DMS 273 (cell line): Measurements from ENCODE around the gene C1orf116.
"Not testable (repeated sequence)": the region's sequence is repeated elsewhere in the genome, so short reads cannot be mapped to it uniquely, and the experiment has no call there.

ENCODE experiments used
- DNase-seq: peaks from one replicate; lab custom pipeline; 2025; ENCODE audit not compliant: unreplicated experiment; lab: John Stamatoyannopoulos, UW

C1orf116 gene

DNA sequence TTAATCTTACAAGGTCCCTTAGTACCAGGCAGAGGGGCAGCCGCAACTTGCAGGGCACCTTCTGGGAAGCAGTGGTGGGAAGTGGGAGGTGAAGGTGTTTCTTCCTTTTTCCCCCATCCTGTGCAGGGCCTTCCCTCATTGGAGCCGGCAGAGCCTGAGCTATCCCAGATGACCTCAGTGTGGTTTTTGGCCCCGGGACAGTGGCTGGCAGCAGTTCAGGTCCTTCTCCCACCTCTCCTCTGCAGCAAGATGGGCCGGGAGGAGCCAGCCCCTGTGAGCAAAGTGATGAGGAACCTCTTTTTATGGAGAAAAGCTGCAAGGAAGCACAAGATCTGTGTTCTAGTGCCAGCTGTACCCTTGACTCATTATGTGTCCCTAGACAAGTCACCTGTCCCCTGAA lies 27.3 kb upstream of the C1orf116 start:
- no peak for DNase-seq

DNA sequence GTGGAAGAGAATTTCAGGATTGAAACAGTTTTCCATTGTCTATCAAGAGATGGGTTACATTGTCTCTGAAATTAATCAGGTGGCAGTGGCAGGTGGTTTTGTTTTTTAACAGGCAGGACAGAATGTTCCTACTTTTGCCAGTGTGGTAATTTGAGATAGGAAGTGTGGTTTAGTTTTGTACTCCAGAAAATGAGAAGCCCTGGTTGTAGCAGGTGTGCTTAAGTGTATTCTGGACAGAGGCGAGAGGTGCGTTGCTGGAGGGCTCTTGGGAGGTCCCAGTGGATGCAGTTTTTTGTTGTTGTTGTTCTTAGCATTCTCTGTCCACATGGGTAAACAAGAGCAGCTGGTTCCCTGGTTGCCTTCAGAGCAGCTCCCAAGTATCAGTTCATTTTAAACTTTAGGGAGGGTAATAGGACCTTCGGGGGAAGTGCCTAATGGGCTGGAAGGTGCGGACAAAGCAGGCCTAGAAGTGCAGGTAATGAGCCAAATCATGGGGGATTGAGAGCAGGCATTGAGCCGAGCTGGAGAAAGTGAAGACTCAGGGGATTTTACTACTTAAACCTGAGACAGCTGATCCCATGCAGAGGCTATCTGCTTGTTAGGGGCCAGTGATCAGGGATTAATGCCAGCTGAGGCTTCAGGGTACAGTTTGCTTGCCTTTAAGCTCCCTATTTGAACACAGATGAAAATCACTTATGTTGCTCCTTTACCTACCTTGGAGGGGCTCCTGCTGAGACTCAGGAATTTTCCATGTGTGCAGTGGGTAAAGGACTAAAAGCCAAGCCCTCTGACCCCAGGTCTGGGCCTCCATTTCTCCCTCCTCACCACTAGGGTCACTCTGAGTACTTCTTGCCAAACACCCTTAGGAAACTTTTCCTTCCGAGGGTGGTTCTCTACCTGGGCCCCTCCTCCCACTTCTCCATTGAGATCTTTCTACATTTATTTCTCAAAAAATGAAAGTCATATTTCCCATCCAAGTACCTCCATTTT lies 26.6 kb upstream of the C1orf116 start:
- DNase-seq, result no peak

DNA sequence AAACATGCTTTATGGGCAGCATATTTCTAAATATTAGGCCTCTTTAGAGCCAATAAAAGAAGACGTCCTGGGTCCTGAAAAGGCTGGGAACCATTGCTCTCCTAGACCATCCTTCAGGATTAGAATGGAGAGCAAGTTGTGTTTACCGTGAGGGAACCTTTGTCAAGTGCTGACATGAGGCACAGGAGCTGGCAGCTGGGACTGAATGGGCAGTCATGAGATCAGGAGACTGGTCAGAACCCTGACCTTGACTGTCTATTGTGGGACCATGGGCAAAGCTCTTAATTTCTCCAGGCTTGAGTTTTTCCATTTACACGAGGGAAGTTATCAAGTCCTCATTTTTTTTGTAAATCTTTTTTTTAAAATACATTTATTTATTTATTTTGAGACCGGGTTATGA lies 25.7 kb upstream of the C1orf116 start:
- no peak for DNase-seq

DNA sequence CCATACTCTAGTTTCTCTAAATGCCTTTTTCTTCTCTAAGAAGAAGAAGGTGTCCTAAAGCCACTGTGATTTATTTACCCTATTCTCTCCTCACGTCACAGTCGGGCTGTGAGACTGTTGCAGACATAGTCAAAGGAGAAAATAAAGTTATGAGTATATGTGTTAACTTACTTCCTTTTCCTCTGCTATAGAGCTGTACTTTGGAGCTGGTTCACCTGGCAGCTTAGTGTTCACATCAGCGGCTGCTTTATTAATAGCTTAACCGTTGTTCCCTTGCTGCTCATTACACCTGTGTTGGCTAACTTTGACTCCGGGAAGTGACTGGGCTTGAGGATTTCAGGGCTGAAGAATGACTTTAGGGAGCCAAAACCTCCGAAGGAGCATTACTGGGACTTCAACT lies 24.1 kb upstream of the C1orf116 start:
- DNase-seq, result no peak

DNA sequence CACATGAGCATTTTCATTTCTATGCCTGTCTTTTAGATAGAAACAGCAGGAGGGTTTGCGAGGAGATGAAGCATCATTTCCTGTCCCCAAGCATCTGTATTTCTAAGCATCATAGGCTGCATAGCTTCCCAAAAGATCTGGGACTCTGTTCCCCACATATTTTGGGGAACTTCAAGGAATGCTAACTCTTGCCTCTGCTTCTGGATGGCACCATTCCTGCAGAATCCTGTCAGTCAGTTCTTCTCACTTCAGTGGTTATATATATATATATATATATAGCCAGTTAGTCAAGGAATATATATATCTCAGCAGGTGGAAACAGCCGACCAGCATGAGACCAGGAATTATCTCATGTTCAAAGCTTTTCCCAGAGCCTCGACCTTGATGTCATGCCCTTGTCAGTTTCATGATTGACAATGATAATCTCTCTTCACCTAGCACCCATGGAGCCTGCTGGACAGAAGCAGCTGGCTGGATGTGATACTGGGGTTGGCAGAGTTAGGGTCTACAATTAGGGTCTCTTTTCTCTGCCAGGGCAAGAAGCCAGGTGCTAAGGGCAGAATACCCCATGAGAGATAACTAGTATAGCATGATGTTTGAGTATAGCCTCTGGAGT lies 22.9 kb upstream of the C1orf116 start:
- DNase-seq, result no peak

DNA sequence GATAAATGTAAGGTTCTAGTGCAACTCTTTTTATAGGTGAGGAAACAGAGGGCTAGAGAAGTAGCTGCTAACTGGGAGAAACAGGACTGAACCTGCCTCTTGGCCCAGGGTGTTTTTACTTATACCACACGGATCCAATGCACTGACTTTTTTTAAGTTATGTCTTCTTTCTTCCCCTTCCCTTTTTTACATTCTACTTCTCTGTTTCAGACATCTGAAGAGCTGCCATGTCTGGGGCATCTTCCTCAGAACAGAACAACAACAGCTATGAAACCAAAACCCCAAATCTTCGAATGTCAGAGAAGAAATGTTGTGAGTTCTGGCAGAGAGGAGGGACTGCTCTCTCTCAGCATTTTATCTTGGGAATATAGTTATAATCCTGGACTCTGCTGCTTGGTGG lies 21.9 kb upstream of the C1orf116 start:
- DNase-seq, result no peak

DNA sequence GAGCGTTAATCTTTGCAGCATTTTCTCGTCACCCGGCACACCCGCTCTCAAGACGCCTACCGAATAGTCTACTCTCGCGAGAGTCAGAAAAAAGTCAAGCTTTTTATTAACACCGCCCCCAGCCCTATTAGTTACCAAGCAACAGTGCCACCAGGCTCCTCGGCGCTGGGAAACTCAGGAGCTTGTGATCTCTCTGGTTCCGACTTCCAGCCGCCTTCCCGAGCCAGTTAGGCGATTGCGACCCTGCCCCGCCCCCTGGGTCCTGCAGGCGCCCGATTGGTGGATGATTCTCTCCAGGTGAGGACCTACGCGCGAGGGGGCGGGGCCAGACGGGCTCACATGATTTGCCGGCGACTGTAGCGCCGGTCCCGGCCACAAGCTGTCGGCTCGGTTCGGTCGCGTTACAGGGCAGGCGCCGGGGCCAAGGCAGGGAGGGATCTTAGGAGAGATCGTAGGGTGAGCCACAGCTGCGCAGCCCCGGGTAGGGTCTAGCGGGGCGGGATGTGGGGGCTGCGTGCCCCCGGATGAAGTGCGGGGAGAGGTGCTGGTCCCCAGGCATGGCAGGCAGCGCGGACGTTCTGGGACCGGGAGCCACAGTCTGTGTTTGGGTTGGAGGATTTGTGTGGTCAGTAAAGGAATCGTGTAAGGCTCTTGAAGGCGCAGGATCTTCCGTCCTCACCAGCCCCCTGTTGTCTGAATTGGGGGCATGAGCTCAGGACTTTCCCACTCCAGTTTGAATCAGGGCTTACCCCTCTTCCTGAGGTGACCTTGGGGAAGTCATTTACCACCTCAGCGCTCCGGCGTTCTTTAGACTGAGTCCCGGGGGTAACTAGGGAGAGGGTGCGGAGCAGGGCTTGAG lies 20.6 kb upstream of the C1orf116 start, which contains the start of gene PFKFB2:
PFKFB2 (plus strand) TSS at position 365 of the 859 bp plus-strand sequence. CDS start 1,443 bp downstream, outside the sequence.
- peak; percentile 99 for DNase-seq

DNA sequence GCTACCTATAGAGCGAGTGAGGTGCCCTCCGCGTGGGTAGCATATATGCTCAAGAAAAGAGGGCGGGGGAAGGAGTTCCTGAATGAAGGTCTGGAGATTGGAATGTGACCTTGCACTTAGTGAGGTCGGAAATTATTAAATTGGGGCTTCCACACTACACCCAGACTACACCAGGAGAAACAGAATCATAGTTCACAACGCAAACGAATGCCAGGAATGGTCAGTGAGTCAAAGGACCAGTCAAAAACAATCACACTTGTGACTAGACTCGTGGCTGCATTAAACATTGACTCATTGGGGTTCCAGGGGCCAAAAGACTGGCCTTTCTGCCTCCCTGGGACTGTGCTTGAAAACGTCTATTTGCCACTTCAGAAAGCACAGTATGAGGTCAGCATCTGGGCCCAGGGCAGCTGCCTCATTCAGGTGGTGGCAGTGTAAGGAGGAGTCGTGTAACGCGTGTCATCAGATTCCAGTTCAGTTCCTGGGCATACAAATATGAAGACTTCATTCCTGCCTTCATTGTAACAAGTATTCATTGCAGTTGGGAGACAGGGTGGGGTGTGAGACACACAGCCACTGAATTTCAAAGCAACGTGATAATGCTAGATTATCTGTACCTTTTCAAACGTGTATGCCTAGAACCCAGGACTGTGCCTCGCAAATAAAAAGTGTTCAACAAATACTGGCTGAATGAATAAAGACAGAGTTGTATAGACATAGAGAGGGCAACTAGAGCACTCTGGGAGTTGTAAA lies 18.8 kb upstream of the C1orf116 start, which contains the start of gene YOD1:
YOD1 (minus strand) TSS at position 18 of the 753 bp plus-strand sequence. CDS start 178 bp downstream, outside the sequence.
- peak; percentile 29 for DNase-seq

DNA sequence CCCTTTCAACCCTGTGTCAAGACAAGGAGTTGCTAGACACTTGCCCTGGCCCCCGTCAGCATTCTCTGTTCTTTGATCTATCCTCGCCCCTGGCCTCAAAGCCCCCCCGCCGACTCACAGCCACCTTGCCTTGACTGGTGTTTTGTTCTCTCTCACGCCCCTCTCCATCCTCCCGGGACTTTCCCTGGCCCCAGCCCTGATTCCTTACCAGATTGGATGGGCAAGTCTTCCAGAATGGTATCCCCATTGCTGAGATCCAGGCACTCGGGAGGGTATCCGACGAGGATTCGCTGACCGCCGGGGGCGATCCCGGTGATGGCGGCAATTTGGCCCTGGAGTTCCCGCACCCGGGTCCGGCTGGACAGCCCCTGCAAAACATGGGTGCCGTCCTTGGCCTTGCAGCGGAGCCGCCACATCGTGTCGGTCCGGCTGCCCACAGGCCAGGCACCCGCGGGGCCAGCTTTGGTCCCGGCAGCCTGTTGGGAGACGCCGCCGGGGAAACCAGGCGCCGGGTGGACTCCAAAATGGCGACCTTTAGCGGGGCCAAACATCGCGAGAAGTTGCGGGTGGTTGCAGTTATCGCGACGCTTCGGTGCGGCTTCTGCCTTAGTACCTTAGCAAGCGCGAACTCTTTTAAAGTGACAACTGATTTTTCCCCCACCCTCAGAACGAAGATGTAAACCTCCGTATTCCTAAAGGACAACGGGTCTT lies 18.1 kb upstream of the C1orf116 start:
- DNase-seq, result peak; percentile 96

DNA sequence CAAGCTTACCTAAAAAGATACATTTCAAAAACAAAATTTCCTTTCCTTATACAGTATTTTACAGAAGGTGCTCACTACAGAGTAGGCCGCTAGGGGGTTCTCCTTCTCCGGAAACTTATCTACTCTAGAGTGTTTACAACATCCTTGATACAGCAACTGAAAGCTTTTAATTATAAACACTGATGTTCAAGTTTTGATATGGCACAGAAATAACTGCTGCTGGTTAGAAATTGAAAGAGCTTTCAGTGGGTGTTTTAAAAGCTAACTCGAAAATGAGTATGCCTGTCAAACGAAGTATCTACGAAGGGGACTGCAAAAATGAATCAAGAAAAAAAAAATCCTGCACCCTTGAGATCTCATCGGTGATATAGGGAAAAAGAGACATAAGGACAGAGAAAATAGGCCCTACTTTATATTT lies 17.4 kb upstream of the C1orf116 start:
- DNase-seq, result peak; percentile 77

DNA sequence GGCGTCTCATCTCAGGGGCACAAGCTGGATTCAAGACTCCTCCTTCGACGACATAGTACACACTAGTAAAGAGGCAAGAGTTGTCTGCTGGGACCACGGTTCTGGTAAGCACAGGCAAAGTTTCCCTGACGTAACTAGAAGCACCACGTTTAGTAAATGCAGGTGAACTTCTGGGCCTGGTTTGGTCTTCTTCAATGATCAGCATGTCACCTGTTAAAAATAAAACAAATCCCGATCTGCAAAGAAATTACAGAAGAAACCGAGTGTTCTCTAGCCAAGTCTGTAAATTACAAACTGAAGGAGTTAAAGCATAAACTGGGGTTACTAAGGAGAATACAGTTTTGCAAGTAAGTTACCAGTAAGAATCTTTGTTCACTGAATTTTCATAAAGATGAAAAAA lies 17.0 kb upstream of the C1orf116 start:
- DNase-seq, result no peak

DNA sequence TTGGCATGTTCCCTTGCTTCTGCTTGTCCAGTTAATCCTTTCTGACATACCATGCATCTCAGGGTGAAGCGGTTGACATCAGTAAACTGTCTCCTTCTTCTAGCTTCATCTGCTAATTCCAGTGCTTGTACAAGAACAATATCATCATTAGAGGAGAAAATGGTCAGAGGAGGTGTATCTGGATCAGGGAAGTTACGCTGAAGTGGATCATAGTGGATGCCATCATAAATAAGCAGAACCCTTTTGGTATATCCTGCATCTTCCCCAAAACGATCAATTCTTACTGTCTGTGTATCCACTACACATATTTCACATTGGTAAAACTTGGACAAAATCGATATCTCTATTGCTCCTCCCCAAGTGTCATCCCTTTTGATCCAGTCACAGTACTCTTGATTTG lies 16.5 kb upstream of the C1orf116 start:
- no peak for DNase-seq

DNA sequence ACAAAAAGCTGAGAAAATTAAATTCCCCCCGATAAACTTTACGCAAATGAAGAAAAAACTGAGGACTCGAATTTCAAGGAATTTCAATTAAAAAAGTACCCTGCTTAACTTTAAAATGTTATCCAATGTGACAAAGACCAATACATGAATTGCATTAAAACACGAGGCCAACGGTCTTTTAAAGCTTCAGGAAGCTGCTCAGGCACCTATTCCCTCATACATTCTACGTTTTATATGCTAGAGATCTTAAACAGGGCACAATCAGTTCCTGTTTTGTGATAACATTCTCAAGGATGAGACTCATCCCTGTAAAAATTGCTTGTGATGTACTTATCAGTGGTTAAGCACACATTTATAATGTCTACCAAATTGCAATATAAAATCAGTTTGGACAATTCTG lies 15.5 kb upstream of the C1orf116 start:
- DNase-seq, result no peak

DNA sequence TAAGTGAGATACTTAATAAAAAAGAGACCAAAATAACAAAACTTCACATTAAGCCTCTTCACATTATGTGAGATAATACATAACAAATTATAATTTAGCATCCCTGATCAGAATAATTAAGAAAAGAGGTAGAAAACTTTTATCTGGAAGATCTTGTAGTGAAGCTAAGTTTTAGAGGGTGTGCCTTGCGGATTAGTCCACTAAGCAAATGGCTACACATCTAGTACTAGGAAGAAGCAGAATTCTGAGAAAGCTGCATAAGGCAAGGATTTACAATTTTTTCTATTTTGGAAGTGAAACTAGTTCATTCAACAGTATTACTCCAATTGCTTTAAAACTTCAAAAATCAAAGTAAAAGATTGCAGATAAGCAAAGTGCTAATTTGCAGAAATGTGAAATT lies 14.9 kb upstream of the C1orf116 start:
- no peak for DNase-seq

DNA sequence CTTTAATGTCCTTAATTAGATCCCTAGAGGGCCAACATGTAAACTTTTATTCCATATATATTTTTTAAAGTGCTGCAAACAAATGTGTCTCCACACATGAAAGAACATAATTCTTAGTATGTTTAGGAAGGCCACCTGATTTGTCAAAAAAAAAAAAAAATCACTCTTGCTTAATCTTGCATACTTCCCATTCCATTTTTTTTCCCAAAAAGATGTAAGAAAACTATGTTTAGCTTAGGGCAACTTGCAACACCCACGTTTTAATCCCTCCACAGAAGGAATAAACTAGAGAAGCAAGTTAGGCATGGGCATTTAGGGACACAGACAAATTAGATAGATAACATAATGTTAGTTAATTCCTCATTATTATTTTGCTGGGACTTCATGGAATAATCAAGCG lies 12.9 kb upstream of the C1orf116 start:
- no peak for DNase-seq

DNA sequence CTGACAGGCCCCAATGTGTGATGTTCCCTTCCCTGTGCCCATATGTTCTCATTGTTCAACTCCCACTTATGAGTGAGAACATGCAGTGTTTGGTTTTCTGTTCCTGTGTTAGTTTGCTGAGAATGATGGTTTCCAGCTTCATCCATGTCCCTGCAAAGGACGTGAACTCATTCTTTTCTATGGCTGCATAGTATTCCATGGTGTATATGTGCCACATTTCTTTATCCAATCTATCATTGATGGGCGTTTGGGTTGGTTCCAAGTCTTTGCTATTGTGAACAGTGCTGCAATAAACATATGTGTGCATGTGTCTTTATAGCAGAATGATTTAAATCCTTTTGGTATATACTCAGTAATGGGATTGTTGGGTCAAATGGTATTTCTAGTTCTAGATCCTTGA lies 8.8 kb upstream of the C1orf116 start:
- not testable (repeated sequence) for DNase-seq

DNA sequence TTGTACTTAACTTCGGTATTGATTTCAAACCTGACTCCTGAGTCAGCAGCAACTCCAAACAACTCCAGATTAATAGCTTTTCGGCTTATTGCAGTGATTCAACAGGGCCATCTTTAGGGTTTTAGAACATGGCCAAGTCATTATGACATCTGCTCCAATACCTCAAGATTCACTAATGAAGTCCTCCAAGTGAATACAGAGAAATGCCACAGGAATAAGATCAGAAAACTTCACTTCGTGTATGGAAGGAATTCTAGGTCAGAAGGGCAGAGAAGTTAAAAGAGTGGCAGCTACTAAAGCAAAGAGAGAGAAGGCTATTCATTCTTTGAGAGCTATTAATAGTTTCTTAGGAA lies 7.6 kb upstream of the C1orf116 start:
- no peak for DNase-seq

DNA sequence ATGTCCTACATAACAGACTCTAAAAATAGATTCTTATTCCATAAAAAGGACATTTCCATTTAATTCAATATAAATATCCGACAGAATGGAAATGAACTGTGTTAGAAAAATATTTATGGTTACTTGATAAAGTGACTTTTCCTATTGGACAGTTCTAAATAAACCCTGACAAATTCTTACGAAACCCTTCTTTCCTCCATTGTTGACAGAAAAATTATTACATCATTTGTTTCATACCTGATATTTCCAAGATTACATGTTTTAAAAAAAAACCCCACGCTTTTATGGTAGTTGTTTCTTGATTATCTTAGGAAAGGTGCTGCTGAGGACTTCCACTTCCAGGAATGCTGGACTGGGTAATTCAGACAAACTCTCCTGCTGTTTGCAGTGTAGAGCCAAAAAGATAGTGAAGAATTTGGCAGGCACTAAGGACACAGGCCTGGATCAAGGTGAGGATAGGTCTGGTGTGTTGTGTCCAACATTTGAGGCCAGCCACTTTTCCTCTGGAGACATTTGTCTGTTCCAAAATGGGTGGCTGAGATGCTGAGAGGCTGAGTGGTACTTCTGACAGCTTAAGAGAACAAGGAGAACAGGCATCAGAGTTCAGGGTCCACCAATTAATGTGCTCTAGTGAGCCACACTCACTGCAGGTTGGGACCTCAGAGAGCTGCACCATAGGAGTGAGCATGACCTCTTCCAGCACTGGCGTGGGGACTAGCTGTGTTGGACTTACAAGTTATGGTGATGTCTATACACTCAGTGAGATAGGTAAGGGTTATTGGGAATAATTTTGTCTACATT lies 7.0 kb upstream of the C1orf116 start:
- no peak for DNase-seq

DNA sequence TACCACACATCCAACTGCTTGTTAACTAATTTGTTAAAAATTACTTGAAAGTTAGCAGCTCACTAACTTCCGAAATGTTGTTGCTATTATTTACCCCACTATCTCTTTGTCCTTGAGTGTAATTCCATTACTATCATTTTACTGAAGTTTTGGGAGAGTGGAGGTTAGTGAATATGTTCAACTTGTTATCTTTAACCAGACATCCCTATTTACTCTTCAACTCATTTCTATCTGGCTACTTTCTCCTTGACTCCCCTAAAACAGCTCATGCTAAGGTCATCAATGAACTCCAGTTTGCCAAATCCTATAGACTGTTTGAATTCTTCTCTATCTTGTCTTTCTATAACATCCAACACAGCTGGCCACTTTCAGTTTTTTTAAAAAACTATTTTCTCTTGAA lies 4.3 kb upstream of the C1orf116 start:
- no peak for DNase-seq
